LNCaP clone FGC (cell line): ENCODE results near the gene CANT1.

ENCODE experiments used
- DNase-seq: peaks from one replicate; pipeline ENCODE4 v3.0.0-alpha.2; 2011; ENCODE audit warnings: low read depth
- H3K4me3 ChIP-seq: 2 replicates; pipeline ENCODE4 v1.5.1; 2011; ENCODE audit warnings: mild to moderate bottlenecking, low read depth, low read length, control low read depth
- CTCF ChIP-seq: IDR thresholded peaks from 2 replicates; pipeline ENCODE4 v1.5.1; 2012; ENCODE audit warnings: mild to moderate bottlenecking; ENCODE audit not compliant: control insufficient read depth, insufficient read depth; ENCODE audit errors: extremely low read depth

CANT1 gene

GRCh38 chr17:79051306-79051705, 41.7 kb upstream of the CANT1 start:
- TF ChIP-seq CTCF = no peak

GRCh38 chr17:79050551-79050950, 41.0 kb upstream of the CANT1 start:
- no peak for DNase-seq
- no peak for TF ChIP-seq CTCF

More at GRCh38 chr17:79051306-79051705, 41.7 kb upstream of the CANT1 start:
- no peak for DNase-seq
- H3K4me3 ChIP-seq = no peak overlapping the region

GRCh38 chr17:79049821-79050220, 40.3 kb upstream of the CANT1 start:
- TF ChIP-seq CTCF = no peak
- no peak overlapping the region for H3K4me3 ChIP-seq
- DNase-seq = no peak

More at GRCh38 chr17:79050551-79050950, 41.0 kb upstream of the CANT1 start:
- no peak overlapping the region for H3K4me3 ChIP-seq

- no peak for DNase-seq
- no peak overlapping the region for H3K4me3 ChIP-seq
- no peak for TF ChIP-seq CTCF
These were observed 39.5 kb upstream of the CANT1 start for GRCh38 chr17:79048826-79049755.

GRCh38 chr17:79047923-79048825, 38.6 kb upstream of the CANT1 start:
- H3K4me3 ChIP-seq = no peak overlapping the region
- no peak for TF ChIP-seq CTCF
- DNase-seq = no peak

GRCh38 chr17:79047291-79047920, 37.8 kb upstream of the CANT1 start:
- no peak for DNase-seq
- no peak for TF ChIP-seq CTCF
- no peak overlapping the region for H3K4me3 ChIP-seq
